GM18909 (cell line): ENCODE data around the gene HSBP1.

Experiments
- ATAC-seq: cut with Tn5 transposase; IDR thresholded peaks from one replicate; pipeline ENCODE4 v1.9.1; 2021; ENCODE audit warnings: mild to moderate bottlenecking; ENCODE audit not compliant: unreplicated experiment, poor library complexity

HSBP1 gene

DNA sequence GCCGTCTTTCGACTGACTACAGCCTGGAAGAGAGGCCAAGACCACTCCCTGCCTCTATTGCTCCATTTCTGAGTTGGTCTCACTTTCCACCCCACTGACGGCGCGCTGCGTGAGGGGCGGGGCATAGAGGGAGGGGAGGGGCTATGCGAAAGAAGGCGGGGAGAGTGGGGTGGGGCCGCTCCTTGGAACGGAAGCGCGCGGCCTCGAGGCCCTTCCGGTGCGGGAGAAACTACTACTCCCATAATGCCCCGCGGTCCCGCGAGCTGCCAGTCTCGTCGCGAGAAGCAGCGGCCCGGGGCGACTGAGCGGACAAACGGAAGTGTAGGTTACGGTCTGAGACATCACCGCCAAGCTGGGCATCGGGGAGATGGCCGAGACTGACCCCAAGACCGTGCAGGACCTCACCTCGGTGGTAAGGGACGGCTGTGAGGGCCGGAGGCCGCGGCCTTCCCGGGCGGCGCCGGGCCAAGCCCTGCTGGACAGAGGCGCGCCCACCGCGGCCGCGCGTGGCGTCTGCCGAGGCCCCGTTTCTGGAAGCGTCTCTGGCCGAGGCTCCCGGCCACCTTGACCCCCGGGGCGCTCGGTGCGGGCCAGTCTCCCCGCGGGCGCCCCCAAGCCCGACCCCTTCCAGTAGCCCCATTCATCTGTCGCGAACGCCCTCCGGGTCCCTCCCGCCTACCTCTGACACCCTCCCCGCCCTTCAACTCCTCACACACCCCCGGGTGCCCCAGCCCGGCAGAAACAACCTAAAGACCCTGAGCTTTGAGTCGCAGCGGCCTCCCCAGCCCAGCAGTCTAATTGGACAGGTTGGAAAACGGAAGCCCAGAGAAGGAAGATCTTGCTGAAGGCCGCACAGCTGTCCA is at the start of gene HSBP1:
Gene HSBP1, plus strand, starts transcription at position 269 of the 863 bp plus-strand sequence. Its CDS starts 99 bp downstream, at position 368.
- ATAC-seq = peak; percentile 93

DNA sequence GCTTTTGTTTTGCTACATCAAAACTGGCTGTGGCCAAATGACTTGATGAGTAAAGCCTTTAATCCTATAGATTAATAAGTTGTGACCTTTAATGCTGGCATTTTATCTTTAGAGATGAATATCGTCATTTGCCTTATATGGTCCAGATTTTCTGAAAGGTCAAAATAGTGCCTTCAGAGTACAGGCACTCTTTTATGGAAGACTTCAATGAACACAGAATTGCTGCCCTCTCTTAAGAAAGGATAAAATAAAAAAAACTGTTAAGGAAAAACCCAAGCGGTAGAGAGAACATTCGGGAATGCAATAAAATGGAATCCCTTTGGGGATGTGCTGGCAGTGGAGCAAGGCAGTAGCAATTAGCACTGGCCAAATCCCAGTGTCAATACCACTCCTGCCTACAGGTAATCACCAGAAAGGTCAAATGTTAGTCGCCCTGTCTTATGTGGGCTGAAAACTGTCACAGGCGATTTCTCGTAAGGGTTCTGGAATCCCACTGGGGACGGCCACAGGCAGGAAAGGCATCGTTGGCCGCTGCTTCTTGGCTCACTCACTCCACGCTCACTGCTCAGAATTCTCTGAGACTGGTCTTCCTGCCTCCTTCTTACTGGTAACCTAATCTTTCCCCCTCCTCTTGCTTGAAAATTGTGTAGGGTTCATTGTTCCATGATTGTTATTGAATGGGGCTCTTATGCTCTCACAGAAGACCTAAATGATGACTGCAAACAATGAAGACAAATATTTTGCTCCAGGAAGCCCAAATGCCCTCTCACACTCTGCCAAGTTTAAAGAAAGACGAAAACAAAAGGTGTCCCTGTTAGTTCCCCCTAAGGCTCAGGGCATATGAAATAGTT is 45.4 kb upstream of the HSBP1 start:
- ATAC-seq = no peak

DNA sequence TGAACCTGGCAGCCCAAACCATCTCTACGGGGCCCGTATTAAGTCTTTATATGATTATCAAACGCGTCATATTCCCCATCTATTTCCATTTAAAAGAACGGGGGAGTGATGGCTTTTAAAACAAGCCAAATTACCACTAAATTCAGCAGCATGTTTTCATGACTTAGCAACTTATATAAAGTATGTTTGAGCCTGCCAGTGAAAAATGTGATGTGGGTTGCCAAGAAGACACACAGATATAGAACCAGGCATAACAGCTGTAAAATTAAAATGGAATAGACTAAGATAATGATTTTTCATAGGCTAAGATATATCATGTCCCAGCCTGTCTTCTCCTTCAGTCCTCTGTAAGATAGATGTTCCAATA is 44.8 kb upstream of the HSBP1 start:
- ATAC-seq = no peak

DNA sequence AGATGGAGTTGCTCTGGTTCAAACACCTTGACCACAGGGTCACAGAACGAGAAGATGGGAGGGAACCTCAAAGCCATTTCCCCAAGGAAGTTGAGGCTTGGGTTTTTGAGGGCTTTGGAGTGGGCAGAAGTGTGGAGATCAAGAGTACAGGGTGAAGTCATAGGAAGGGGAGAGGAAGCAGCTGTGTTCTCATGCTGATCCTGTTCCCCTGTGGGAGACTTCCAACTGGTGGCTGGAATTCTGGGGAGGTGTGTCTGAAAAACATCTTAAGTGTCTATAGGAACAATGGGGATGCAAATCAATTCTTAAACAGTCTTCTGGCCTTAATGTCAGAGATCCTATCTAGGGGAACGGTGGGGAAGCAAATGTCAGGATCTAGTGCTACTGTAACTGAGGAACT is 38.8 kb upstream of the HSBP1 start:
- no peak for ATAC-seq

DNA sequence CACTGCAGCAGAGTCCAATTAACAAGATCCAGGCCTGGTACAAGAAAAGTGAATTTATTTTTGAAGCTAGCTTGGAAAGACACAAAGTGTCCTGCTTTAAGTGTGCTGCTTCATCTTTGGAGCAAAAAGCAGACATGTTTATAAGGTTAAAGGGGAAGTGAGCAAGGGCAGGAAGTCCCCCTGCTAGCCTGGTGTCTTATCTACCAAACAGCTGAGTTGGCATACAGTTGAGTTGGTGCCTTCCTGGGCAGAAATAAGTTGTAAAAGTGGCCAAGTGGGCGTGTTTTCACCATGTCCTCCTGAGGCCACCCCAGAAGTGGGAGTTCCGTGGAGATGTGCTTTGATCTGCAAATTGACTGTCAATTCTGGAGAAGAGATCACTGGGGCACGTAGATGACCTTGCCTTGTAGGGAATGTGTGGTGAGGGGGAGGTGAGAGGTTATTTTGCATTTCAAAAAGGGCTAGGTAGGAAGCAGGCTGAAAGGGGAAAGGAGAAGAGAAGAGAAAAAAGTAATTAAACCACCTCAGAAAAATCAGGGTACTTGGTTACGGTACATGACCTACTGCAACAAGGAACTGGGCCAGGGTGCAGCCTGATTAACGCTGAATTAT is 38.3 kb upstream of the HSBP1 start:
- no peak for ATAC-seq

DNA sequence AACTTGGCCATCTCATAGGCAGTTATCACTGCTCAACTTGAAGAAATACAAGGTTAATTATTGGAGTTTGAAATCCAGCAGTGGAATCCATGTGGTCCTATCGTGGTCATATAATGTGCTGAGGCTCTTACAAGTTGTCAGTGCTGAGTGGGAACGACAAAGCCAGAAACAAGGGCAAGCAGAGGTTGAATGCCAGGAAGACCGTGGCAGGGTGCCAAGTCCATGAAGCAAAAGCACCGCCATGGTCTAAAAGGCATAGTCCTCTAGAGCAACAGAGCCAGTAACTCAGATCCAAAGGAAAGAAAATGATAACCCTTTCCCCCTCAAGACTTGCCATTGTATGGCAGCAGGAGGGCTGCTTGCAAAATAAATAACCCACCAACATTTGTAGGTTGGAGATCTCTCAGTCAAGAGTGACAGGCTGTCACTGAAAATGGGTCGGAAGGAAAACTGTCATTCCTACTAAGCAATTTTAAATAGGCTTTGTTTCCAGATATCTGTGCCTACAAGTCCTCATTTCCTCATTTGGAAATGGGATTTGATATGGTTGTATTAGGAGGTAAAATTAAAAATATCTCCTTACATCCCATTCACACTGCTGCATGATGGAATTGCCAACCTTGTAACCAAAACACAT is 36.4 kb upstream of the HSBP1 start:
- no peak for ATAC-seq

DNA sequence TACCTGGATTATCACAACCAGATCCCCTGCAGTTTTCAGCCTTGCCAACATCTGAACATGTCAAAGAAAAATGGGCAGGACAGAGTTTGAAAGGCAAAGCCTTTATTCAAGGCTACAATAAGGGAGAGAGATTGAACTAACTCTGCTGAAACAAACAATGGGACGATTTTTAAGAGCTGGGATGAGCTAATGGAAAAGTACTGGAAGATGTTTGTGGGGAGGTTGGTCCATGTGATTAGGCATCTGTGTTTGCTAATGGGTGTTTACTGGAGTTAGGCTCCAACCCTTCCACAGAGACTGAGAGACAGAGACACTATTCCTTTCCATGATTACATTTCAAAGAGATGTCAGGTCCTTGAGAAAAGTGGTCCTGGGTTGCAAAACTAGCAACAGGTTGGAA is 35.0 kb upstream of the HSBP1 start:
- ATAC-seq = no peak

DNA sequence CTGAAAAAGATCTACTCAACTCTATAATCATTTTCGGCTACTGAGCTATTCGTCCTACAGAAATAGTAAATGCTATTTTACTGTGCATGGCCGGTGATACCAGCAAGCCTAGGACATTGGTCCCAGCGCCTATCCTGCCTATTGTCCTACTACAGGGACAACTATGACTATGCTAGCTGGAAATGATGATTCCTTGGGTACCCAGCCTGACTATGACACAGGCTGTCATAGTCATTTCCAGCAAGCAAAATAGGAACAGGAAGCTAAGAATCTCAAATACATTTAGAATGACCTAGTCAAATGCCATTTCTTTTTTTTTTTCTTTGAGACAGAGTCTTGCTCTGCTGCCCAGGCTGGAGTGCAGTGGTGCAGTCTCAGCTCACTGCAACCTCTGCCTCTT is 33.7 kb upstream of the HSBP1 start:
- ATAC-seq = no peak

DNA sequence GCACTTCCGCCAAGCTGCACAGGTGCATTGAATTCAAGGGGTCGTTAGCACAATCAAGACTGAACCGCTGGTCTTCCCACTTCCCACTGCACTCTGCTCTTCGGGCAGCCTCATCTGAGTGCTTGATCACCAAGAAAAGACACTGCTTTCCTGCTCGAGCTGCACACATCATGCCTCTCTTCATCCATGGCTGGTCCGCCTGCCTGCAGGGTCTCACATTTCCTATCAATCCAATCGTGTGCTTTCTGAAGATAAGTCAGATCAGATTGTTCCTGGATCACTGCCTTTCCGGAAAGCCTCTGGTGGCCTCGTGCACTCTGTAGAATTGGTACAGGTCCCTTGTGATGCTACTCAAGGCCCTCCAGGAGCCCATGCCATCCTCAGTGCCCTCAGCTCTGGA is 30.8 kb upstream of the HSBP1 start:
- ATAC-seq = no peak

DNA sequence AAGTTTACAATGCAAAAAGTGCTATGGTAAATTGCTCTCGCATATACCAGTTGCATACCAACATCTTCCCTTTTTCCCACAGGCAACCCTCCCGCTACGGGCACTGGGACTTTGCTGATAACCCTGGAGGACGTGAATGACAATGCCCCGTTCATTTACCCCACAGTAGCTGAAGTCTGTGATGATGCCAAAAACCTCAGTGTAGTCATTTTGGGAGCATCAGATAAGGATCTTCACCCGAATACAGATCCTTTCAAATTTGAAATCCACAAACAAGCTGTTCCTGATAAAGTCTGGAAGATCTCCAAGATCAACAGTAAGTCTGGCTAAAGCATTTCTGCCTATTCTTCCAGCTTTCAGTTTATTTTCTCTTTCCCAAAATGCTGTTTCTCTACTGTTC is 27.9 kb upstream of the HSBP1 start:
- no peak for ATAC-seq

DNA sequence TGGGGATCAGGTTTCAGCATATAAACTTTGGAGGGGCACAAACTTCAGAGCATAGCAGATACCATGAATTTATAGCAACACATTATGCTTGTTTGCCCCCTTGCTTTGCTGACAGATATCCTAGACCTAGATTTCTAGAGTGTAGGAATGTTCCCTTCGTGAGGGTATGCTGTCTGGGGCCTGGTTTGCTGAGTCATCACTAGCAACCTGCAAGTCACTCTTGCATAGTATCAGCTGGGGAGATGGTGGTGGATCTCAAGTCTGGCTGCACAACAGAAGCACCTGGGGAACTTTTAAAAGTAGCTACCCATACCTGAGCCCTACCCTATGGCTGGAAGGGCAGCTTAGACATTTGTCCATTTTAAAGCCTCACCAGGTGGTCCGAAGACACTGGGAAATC is 22.3 kb upstream of the HSBP1 start:
- ATAC-seq = no peak

DNA sequence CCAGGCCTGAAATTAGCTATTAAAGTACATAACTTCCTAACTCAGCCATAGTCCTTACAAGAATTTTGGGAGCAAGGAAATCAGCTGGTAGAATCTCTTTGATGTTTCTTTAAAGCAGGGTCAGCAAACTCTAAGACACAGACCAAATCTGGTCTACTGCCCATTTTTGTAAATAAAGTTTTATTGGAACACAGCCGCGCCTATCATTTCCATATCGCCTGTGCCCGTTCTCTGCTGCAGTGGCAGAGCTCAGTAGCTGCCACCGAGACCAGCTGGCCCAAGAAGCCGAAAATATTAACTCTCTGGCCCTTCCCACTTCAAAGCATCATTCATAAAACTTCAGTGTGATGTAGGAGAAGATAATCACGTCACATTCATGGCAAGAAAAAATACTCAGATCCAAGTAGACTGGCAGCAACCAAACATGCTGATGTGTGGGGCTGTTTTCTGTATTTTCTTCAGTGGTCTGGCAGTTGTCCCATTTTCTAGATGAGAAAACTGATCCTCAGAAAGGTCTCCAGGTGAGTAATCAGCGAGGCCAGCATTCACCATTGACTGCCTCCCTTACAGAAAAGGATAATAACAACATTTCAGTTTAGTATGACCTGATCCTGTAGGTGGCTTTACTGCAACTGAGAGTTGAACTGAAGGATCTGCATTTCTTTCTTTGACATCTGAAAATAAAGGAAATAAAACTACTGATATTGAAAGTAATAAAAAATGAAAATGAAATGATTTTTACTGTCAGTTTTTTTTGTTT is 18.0 kb upstream of the HSBP1 start:
- no peak for ATAC-seq

DNA sequence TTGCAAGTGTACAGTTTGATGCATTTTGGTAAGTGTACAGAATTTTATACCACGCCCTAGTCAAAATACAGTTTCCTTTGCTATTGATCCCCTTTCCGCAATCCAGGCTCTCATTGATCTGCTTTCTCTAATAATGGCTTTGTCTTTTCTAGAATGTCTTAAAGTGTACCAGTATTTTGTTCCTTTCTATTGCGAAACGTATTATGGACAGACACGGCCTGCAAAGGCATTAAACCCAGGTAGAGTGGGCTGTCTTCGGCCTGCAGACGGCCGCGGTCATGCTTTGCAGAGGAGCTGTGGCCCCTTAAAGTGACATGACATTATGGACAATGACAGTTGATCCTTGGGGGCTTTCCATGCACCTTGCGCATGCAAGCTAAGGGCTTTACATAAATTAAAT is 15.9 kb upstream of the HSBP1 start:
- ATAC-seq = no peak

DNA sequence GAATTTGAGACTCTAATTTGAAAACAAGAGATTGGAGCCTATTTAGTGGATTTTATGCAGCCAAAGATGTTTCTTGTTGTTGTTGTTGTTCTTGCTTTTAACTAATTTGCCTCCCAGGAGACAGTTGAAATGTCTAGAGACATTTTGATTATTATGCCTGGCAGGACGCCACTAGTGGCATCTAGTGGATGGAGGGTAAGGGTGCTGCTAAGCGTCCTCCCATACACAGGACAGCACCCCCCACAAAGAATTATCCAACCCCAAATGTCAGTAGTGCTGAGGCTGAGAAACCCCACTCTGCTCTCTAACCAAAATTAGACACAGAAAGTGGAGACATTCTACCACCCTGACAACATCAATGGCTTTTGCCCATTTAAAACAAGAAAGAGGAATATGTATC is 15.4 kb upstream of the HSBP1 start:
- no peak for ATAC-seq

DNA sequence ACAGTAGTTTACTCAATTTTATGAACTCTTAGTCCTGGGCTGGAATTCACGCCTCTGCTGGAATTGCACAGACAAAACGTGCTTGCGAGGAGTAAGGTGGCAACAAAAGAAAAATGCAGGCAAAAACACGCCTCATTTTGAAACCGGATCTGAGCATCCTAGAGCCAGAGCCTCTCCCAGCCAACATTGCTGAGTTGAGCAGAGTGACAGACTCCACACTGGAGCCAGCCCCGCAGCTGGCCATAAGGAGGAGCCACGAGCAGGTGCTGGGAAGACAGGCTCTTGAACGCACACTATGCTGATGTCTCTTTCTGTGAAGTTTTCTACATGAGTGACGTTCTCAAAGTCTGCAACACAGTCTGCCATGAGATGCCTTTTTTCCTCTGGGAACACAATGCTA is 14.6 kb upstream of the HSBP1 start:
- ATAC-seq = no peak

DNA sequence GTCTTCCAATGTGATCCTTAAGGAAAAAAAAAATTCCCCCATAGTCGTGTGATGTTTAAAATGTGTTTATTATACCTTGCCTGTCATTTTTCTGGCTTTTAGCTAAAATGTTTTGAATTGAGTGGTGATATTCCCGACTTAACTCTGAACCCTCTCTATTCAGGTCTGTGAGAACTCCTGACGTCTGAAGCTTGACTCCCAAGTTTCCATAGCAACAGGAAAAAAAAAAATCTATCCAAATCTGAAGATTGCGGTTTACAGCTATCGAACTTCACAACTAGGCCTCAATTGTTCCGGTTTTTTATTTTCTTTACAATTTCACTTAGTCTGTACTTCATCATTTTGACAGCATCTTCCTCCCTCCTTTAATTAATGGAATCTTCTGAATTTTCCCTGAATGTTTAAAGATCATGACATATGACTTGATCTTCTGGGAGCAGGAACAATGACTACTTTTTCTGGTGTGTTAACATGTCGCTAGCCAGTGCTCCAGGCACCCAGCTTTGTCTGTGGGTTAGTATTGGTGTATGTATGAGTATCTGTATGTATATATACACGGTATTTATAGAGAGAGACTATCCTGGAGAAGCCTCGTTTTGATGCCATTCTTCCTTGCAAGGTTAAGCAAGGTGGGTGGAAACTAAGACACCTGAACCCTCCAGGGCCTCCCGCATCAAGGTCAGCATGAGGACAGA is 12.8 kb upstream of the HSBP1 start:
- ATAC-seq = no peak

DNA sequence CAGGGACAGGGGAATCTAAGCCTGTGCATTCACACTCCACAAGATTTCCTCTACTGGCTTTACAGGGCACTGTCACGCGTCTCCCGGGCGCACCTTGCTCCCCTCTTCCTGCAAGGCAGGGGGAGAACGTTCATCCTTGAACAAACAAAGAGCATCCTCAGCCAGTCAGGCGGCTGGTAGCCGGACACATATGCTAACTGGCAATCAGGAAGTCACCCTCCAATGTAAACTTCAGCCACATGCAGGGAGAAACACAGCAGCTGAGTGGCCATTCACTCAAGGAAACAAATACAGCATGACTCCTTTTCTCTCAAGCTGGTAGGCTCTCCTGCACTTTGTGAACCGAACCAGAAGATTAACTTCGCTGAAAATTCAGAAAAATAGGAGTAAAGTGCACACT is 10.8 kb upstream of the HSBP1 start:
- ATAC-seq = no peak

DNA sequence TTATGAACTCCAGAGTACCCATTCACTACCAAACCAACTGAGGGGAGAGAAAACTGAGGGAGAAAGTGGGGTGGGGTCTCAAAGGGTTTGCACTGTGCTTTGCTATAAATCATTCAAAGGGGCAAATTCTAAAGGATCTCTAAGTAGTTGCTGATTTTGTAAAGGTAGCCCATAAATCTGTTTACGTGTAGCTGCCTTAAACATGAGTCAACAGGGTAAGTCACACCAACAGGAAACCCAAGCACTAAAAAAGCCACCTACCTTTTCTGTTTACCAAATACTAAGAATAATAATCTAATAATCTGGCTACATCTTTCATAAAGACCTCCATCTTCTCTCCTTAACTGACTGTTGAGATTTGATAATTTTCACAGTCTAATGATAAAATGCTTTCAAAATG is 8.4 kb upstream of the HSBP1 start:
- no peak for ATAC-seq

DNA sequence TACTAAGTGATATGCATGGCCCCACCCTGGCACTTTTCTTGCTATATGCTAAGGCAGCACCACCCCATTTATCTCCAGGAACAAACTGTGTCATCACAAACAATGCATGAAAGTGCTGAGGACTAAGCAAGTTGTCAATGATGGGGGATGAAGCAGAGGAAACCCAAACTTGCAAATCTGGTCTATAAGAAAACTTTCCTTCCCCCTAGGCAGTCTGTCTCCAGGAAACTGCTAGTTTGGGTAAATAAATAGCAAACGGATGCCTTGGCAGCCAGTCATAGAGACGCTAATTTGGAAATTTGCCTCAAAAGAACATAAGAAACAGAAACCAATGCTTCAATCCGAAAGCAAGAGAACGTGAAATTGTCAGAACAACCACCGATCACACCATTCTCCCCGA is 5.6 kb upstream of the HSBP1 start:
- ATAC-seq = peak; percentile 72
